Mesenteric fat pad (tissue), 1 donor: Measurements from ENCODE around the gene CD84. TPM values are rescaled to one million over a fixed set of nuclear protein-coding genes. Genes with fewer than 3 reads are reported as not detected.
"Not testable (repeated sequence)": the region's sequence is repeated elsewhere in the genome, so short reads cannot be mapped to it uniquely, and the experiment has no call there.

Source experiments
- DNase-seq: peaks from one replicate; pipeline ENCODE4 v3.0.0-alpha.2; 2020; ENCODE audit warnings: low spot score
- total RNA-seq: library from RNA; stranded (reverse); fragmentation: NEBNext Ultra II Directional; extraction: Animal tissue kit (Norgen Biotek cat#: 25700); gene quantifications from one replicate; pipeline ENCODE4 v1.2.1, GENCODE V29; 2021
- donor health status: DM: yes; HTN: yes; CAD: no.

The CD84 gene
- total RNA-seq, 1 donor from 2014 or later = 17.1 TPM

DNA sequence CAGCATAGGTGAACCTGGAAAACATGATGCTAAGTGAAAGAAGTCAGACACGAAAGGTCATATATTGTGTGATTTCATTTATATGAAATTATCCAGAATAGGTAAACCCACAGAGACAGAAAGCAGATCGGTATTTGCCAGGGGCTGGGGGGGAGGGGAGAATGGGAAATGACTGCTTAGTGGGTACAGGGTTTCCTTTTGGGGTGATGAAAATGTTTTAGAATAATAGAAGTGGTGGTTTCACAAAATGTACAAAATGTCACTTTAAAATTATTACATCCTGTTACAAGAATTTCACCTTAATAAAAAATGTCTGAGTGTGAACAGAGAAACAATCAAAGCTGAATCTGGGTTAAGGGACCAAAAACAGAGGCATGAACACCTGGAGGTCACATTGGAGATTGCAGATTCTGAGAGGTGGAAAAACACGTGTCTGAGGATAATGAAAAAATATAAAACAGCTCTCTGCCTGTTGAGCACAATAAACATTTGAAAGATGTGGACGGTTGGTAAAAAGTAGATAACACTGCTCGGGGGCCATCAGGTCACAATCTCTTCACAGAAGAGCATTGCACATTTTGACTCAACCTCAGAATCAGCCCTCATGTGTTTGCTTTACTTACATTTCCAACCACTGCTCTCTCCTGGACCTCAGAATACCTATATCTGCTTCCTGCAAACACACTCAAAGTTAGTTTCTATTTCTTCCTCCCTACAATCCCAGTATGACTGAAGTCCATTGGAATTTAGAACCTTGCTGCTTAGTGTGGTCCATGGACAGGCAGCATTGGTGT lies 59.5 kb downstream of the CD84 start:
- no peak for DNase-seq

DNA sequence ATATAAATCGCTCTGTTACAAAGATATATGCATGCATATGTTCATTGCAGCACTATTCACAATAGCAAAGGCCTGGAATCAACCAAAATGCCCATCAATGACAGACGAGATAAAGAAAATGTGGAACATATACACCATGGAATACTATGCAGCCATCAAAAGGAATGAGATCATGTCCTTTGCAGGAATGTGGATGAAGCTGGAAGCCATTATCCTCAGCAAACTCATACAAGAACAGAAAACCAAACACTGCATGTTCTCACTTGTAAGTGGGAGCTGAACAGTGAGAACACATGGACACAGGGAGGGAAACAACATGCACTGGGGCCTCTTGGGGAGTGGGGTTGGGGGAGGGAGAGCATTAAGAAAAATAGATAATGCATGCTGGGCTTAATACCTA lies 61.8 kb downstream of the CD84 start:
- DNase-seq = not testable (repeated sequence)

DNA sequence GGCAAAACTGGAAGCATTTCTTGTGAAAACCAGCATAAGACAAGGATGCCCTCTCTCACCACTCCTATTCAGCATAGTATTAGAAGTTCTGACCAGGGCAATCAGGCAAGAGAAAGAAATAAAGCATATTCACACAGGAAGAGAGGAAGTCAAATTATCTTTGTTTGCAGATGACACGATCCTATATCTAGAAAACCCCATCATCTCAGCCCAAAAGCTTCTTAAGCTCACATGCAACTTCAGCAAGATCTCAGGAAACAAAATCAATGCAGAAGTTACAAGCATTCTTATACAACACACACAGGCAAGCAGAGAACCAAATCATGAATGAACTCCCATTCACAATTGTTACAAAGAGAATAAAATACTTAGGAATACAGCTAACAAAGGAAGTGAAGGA lies 63.4 kb downstream of the CD84 start:
- DNase-seq = not testable (repeated sequence)

DNA sequence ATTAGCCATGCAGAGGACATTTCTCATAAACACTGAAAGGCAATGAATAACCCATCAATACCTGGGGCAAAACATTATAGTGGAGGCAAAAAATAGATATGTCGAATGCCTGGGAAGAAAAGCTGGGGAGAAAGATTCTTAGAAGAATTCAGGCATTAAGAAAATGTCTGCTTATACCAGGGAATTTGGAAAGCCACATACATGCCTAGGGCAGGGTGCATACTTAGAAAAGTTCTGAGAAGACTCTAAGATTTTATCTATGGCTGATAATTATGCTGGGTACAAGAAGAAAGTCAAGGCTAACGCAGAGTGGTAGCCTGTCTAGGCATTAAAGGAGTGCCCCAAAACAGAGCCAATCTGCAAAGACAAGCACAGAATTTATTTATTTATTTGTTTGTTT lies 74.6 kb downstream of the CD84 start:
- no peak for DNase-seq

DNA sequence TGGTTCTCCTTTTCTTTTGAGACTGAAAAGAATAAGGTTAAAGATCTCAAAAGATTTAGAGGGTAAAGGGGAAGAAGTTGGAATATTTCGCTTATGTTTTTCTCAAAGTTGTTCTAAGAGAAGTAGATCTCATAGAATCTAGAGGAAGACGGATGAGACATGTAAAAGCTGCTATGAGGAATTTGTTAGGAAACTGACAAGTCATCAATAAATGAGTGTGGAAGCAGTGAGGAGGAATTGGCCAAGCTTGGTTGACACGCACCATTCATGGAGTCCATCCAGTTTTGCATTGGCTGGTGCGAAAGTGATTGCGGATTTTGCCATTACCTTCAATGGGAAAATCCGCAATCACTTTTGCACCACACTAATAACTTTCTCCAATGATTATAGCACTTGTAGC lies 76.2 kb downstream of the CD84 start:
- no peak for DNase-seq

DNA sequence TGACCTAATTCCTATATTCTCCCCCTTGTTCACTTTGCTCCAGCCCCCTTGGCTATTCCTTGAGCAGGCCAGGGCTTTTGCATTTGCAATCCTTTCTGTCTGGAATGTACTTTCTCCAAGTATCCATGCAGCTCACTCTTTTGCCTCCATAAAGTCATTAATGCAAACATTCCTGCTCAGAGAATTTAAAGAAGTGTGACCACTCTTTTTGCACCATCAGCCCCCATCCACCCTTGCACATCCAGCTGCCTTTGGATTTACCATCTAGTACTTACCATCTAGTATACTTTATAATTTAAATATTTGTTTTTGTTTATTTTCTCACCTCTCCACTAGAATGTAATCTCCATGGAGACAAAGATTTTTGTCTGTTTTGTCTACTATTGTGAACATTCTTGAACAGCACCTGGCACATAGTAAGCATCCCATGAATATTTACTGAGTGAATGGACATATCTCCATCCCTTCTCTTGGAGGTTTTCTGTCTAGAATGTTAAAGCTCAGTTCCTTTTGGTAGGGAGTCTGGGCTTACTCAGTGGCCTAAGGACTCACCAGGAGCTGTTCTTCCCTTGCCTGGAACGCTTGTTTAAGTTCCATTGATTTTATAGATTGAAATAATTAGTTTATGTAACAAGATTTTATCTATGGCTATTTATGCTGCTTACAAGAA lies 78.8 kb downstream of the CD84 start:
- DNase-seq = no peak

DNA sequence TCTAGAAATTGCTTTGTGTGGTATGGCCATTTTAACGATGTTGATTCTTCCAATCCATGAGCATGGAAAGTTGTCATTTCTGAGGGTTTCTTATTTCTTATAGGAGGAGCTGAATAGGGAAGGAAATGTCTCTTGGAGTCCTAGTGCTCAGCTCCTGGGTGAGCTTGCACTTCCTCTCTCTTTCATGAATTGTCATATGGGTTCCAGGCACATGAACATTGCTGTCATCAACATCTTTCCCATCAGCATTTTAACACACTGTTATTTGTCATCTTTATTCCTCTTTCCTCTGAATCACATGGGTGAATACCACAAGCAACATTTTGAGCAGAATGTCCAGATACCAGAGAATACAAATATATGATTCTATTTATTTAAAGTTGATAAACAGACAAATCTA lies 79.7 kb downstream of the CD84 start:
- DNase-seq = no peak

DNA sequence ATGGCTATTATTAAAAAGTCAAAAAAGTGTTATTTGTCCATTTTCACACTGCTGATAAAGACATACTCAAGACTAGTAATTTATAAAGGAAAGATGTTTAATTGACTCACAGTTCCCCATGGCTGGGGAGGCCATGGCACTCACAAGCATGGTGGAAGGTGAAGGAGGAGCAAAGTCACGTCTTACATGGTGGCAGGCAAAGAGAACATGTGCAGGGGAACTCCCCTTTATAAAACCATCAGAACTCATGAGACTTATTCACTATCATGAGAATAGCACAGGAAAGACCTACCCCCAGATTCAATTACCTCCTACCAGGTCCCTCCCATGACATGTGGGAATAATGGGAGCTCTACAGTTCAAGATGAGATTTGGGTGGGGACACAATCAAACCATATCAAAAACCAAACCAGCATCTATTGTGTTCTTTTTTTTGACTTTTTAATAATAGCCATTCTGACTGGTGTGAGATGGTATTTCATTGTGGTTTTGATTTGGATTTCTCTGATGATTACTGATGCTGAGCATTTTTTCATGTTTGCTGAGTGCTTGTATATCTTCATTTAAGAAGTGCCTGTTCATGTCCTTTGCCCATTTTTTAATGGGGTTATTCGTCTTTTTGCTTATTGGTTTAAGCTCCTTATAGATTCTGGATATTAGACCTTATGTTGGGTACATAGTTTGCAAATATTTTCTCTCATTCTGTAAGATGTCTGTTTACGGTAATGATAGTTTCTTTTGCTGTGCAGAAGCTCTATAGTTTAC lies 80.8 kb downstream of the CD84 start:
- DNase-seq = not testable (repeated sequence)

DNA sequence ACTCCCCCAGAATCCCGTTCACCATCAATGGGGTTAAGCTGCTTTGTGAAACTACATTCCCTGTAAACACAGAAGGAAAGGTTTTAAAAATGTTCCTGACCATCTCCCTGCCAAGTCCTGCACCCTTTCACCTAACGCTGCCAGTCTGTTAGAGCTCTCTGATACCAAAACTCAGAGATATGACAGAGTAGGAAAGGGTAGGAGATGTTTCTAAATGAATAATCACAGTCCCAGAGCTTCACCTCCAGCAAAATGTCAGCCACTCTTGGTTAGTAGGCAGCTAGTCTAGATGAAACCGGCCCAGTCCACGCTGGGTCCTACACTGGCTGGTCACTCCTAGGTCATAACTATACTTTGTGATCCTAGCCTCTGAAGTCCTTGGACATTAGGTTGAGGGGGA lies 83.0 kb downstream of the CD84 start:
- no peak for DNase-seq

DNA sequence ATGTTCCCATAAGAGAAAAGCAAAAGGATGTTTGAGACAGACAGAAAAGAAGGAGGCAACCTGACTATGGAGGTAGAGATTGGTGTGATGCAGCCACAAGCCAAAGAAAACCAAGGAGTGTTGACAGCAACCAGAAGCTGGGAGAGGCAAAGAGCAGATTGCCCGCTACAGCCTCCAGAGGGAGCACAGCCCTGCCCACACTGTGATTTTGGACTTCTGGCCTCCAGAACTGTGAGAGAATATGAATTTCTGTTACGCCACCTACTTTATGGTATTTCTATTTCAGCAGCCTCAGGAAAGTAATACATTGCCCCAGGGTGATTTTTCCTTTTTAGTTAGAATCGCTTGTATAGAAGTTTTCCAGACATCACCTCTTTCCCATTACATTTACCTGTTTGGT lies 84.7 kb downstream of the CD84 start:
- no peak for DNase-seq

DNA sequence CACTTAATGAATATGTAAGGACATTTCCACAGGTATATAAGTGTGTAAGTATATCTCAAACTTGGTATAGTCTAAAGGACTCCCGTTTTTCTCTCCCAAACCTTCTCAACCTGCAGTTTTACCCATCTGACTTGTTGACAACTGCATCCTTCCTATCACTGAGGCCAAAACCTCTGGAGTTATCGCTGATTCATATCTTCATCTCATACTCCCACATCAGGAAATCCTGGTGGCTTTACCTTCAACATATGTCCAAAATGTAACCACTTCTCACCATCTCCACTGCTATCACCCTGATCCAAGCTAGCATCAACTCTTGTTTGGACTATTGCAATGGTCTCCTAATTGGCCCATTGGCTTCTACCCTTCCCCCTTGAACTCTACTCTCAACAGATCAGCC lies 86.7 kb downstream of the CD84 start:
- no peak for DNase-seq

DNA sequence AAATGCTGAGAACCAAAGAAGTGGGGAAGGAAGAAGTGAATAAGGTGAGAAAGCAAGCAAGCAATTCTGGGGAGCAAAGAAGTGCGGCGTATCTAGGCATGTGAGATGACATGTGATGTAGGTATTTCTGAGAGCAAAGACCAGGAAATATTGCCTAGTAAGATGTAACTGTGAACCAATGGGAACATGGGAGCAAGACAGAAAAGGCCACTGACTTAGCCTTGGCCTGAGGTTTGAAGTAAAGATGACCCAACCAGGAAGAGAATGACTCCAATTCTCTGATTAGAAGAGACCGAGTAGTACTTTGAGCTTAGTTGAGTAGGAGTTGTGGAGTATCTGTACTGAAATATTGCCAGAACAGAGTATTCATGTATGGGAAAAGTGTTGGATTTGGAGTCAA lies 87.3 kb downstream of the CD84 start:
- no peak for DNase-seq

Other genes starting within 250 kb of the CD84 start
- gene COPA, start 236.2 kb downstream of the CD84 start, total RNA-seq = 228 TPM
- gene NCSTN, start 236.1 kb downstream of the CD84 start, total RNA-seq = 102 TPM
- gene NHLH1, start 212.4 kb downstream of the CD84 start, total RNA-seq = 0.42 TPM
- 1.7 TPM for gene VANGL2, start 178.9 kb downstream of the CD84 start, total RNA-seq
- gene SLAMF6, start 56.2 kb downstream of the CD84 start, total RNA-seq = 1.2 TPM
- gene SLAMF1, start 67.5 kb upstream of the CD84 start, total RNA-seq = 0.84 TPM
- gene CD48, start 132.3 kb upstream of the CD84 start, total RNA-seq = 5.3 TPM
- gene SLAMF7, start 159.8 kb upstream of the CD84 start, total RNA-seq = 0.64 TPM
- gene LY9, start 216.7 kb upstream of the CD84 start, total RNA-seq = 0.64 TPM